ENCODE results near the gene BCL6. TPM values are rescaled to one million over a fixed set of nuclear protein-coding genes. Genes with fewer than 3 reads are reported as not detected.
A peak's percentile ranks its signal among the peaks of the same experiment; 100 is the strongest.

The BCL6 gene
- total RNA-seq, 1 donor from 2014 or later = 22.8 TPM

- no peak overlapping the region for H3K4me3 Mint-ChIP-seq (ENCODE audit: low read depth)
- H3K9me3 Mint-ChIP-seq (ENCODE audit: low read depth) = no peaks in the 10 kb centered on the region
- DNase-seq (ENCODE audit: low spot score, unreplicated experiment) = no peak
- H3K36me3 Mint-ChIP-seq (ENCODE audit: insufficient read depth) = no peaks in the 10 kb centered on the region
- H3K27ac Mint-ChIP-seq = no peak overlapping the region
- no peaks in the 10 kb centered on the region for H3K4me1 Mint-ChIP-seq (ENCODE audit: low read depth)
- H3K27me3 Mint-ChIP-seq = no peaks in the 10 kb centered on the region
- TF ChIP-seq CTCF (IDR thresholded peaks at IDR 0.05; ENCODE audit: unreplicated experiment) = peak; percentile 43
Measured at GRCh38 chr3:187709155-187709554, 36.1 kb downstream of the BCL6 start.

- TF ChIP-seq CTCF (IDR thresholded peaks at IDR 0.05; ENCODE audit: unreplicated experiment) = no peak
- DNase-seq (ENCODE audit: low spot score, unreplicated experiment) = no peak
- H3K4me1 Mint-ChIP-seq (ENCODE audit: low read depth) = no peaks in the 10 kb centered on the region
- no peaks in the 10 kb centered on the region for H3K9me3 Mint-ChIP-seq (ENCODE audit: low read depth)
- no peaks in the 10 kb centered on the region for H3K27me3 Mint-ChIP-seq
- H3K4me3 Mint-ChIP-seq (ENCODE audit: low read depth) = no peak overlapping the region
- no peak overlapping the region for H3K27ac Mint-ChIP-seq
- no peaks in the 10 kb centered on the region for H3K36me3 Mint-ChIP-seq (ENCODE audit: insufficient read depth)
Measured at GRCh38 chr3:187708696-187709095, 36.6 kb downstream of the BCL6 start.

GRCh38 chr3:187706971-187707370, 38.3 kb downstream of the BCL6 start:
- TF ChIP-seq CTCF (IDR thresholded peaks at IDR 0.05; ENCODE audit: unreplicated experiment) = no peak
- H3K9me3 Mint-ChIP-seq (ENCODE audit: low read depth) = no peaks in the 10 kb centered on the region
- no peaks in the 10 kb centered on the region for H3K4me1 Mint-ChIP-seq (ENCODE audit: low read depth)
- H3K4me3 Mint-ChIP-seq (ENCODE audit: low read depth) = no peak overlapping the region
- DNase-seq (ENCODE audit: low spot score, unreplicated experiment) = no peak
- H3K27me3 Mint-ChIP-seq = no peaks in the 10 kb centered on the region
- no peak overlapping the region for H3K27ac Mint-ChIP-seq
- H3K36me3 Mint-ChIP-seq (ENCODE audit: insufficient read depth) = no peaks in the 10 kb centered on the region

- no peak for DNase-seq (ENCODE audit: low spot score, unreplicated experiment)
- Mint-ChIP-seq H3K36me3 (ENCODE audit: insufficient read depth) (no peaks in the 10 kb centered on the region), H3K4me1 (ENCODE audit: low read depth) (no peaks in the 10 kb centered on the region), H3K4me3 (ENCODE audit: low read depth) (no peak overlapping the region), H3K27me3 (peaks cover 2% of the 10 kb centered on the region), H3K27ac (no peak overlapping the region), H3K9me3 (ENCODE audit: low read depth) (no peaks in the 10 kb centered on the region)
- no peak for TF ChIP-seq CTCF (IDR thresholded peaks at IDR 0.05; ENCODE audit: unreplicated experiment)
Measured at GRCh38 chr3:187705164-187705563, 40.1 kb downstream of the BCL6 start.

GRCh38 chr3:187702507-187703033, 42.7 kb downstream of the BCL6 start, which contains the start of gene RTP2:
TSS of gene RTP2 (minus strand) at chr3:187702557. CDS start at chr3:187702128, 429 bp downstream.
- no peak for DNase-seq (ENCODE audit: low spot score, unreplicated experiment)
- no peak for TF ChIP-seq CTCF (IDR thresholded peaks at IDR 0.05; ENCODE audit: unreplicated experiment)
- no peaks in the 10 kb centered on the region for H3K4me1 Mint-ChIP-seq (ENCODE audit: low read depth)
- no peak within 1 kb of the TSS for H3K27ac Mint-ChIP-seq
- H3K4me3 Mint-ChIP-seq (ENCODE audit: low read depth) = no peak within 1 kb of the TSS
- no peaks in the 10 kb centered on the region for H3K9me3 Mint-ChIP-seq (ENCODE audit: low read depth)
- H3K36me3 Mint-ChIP-seq (ENCODE audit: insufficient read depth) = no peaks in the 10 kb centered on the region
- H3K27me3 Mint-ChIP-seq = peaks cover 5% of the 10 kb centered on the region

All from progenitor cell of endocrine pancreas (in vitro differentiated cells).